Panc1 (cell line): ENCODE results near the gene DNTT. TPM values are rescaled to one million over a fixed set of nuclear protein-coding genes. Genes with fewer than 3 reads are reported as not detected.

Experiments used
- ATAC-seq: fragments of 200-7000 bp; cut with Tn5 transposase; 2 replicates; pipeline ENCODE4 v1.9.1; 2020; ENCODE audit warnings: mild to moderate bottlenecking, moderate library complexity
- BruUV-seq: library from RNA; stranded (reverse); fragments of 400-500 nt; replicated peaks from 2 replicates; lab custom pipeline; 2021; lab: Mats Ljungman, UMichigan
- CTCF ChIA-PET: fragments of 300-600 bp; sonication (Branson Sonifier 250); formaldehyde crosslinking; loops from one replicate; lab custom pipeline; 2022; ENCODE audit warnings: antibody characterized with exemption; lab: Charles Lee
- POLR2A ChIA-PET: fragments of 300-600 bp; sonication (Branson Sonifier 250); formaldehyde crosslinking; loops from one replicate; lab custom pipeline; 2022; ENCODE audit warnings: antibody characterized with exemption; lab: Charles Lee
- DNase-seq: peaks from one replicate; pipeline ENCODE4 v3.0.0-alpha.2; 2010; ENCODE audit warnings: low read depth, low spot score
- H3K27ac ChIP-seq: 2 replicates; pipeline ENCODE4 v1.5.1; 2011; ENCODE audit warnings: mild to moderate bottlenecking, low read length, inconsistent platforms
- H3K27me3 ChIP-seq: fragments of 200-500 bp; sonication (Bioruptor generic); 2 replicates; pipeline ENCODE4 v1.6.0; 2014; ENCODE audit warnings: low read length, inconsistent platforms; ENCODE audit not compliant: control insufficient read depth, insufficient read depth
- H3K36me3 ChIP-seq: fragments of 200-500 bp; sonication (Bioruptor generic); 2 replicates; pipeline ENCODE4 v1.5.1; 2014; ENCODE audit warnings: inconsistent platforms, mild to moderate bottlenecking, low read length, moderate library complexity; ENCODE audit not compliant: control insufficient read depth, insufficient read depth
- H3K4me1 ChIP-seq: 2 replicates; pipeline ENCODE4 v1.5.1; 2011; ENCODE audit warnings: inconsistent platforms, mild to moderate bottlenecking, low read length, moderate library complexity; ENCODE audit not compliant: control insufficient read depth, insufficient read depth
- H3K4me3 ChIP-seq, 2 experiments: 2 replicates each; pipeline ENCODE4 v1.5.1; 2011 to 2012; ENCODE audit warnings: low read depth in 2 of 2, low read length in 2 of 2, mild to moderate bottlenecking in 2 of 2, inconsistent platforms in 1 of 2, moderate library complexity in 1 of 2
- H3K9me3 ChIP-seq: fragments of 200-500 bp; sonication (Bioruptor generic); 2 replicates; pipeline ENCODE4 v1.5.1; 2014; ENCODE audit warnings: low read depth, mild to moderate bottlenecking, inconsistent platforms, low read length, moderate library complexity; ENCODE audit not compliant: control insufficient read depth, insufficient read depth
- CTCF ChIP-seq: fragments of 450-650 bp; IDR thresholded peaks from 2 replicates; pipeline ENCODE4 v1.5.1; 2017; ENCODE audit warnings: mild to moderate bottlenecking
- POLR2AphosphoS5 ChIP-seq: IDR thresholded peaks from 2 replicates; pipeline ENCODE4 v1.6.1; 2012; ENCODE audit warnings: mild to moderate bottlenecking, low read depth, low read length, moderate library complexity
- REST ChIP-seq, 2 experiments: IDR thresholded peaks; 2 replicates each; pipeline ENCODE4 v1.6.1; 2011 to 2012; ENCODE audit warnings: low read depth in 2 of 2, control low read depth in 1 of 2, low read length in 1 of 2, mild to moderate bottlenecking in 1 of 2, moderate library complexity in 1 of 2; ENCODE audit not compliant: insufficient read depth in 1 of 2
- SIN3A ChIP-seq: IDR thresholded peaks from 2 replicates; pipeline ENCODE4 v1.6.1; 2012; ENCODE audit warnings: low read depth, mild to moderate bottlenecking, low read length, moderate library complexity, borderline replicate concordance; ENCODE audit not compliant: insufficient read depth
- TCF7L2 ChIP-seq: IDR thresholded peaks from 2 replicates; pipeline ENCODE4 v1.6.1; 2011; ENCODE audit warnings: mild to moderate bottlenecking, low read depth, low read length, inconsistent platforms
- in situ Hi-C: cut with HindIII; loops from 2 replicates; pipeline ENCODE4 v1.10.0; 2016; ENCODE audit warnings: low sequenced_read_pairs, low pct_unique_long_range_greater_than_20kb
- intact Hi-C: fragments of 100-400 bp; cut with micrococcal nuclease; formaldehyde crosslinking; loops from one replicate; pipeline ENCODE4 v1.10.0; 2022; ENCODE audit not compliant: unreplicated experiment
- total RNA-seq: library from RNA; stranded (reverse); gene quantifications from one replicate; pipeline ENCODE4 v1.2.1, GENCODE V29; 2021; ENCODE audit not compliant: unreplicated experiment

DNTT gene
- total RNA-seq, 1 experiment from 2014 or later = not detected

GRCh38 chr10:96269438-96270300 is 34.6 kb upstream of the DNTT start:
- intact Hi-C loops (no loop called here), in situ Hi-C loops (no loop called here)
- ChIA-PET CTCF (interaction anchor here (0.6 kb wide), 1 partner anchor 40 kb away, joined by 4 read pairs; no protein-coding TSS in a partner anchor), POLR2A (no interaction called here)
- H3K27ac ChIP-seq = no peak overlapping the region
- H3K4me1 ChIP-seq = no peaks in the 10 kb centered on the region
- H3K36me3 ChIP-seq = no peaks in the 10 kb centered on the region
- DNase-seq = no peak
- no peak overlapping the region for H3K4me3 ChIP-seq
- H3K27me3 ChIP-seq = peaks cover 24% of the 10 kb centered on the region
- no peak for TF ChIP-seq POLR2AphosphoS5
- no peak for TF ChIP-seq SIN3A
- no peak for TF ChIP-seq CTCF
- no peak for TF ChIP-seq REST (IDR thresholded peaks at IDR 0.05; ENCODE audit: insufficient read depth in 1 of 2, low read depth in 2 of 2, low read length in 1 of 2)
- no peak for TF ChIP-seq TCF7L2
- BruUV-seq = no TSS peak
- no peaks in the 10 kb centered on the region for H3K9me3 ChIP-seq
- no peak for ATAC-seq

- H3K4me3 ChIP-seq = no peak overlapping the region
- no peaks in the 10 kb centered on the region for H3K9me3 ChIP-seq
- no peak for DNase-seq
- in situ Hi-C loops (no loop called here), intact Hi-C loops (no loop called here)
- no peak overlapping the region for H3K27ac ChIP-seq
- CTCF ChIA-PET = no interaction called here
- no peak for ATAC-seq
- no peaks in the 10 kb centered on the region for H3K36me3 ChIP-seq
- H3K4me1 ChIP-seq = no peaks in the 10 kb centered on the region
- POLR2A ChIA-PET = no interaction called here
- TF ChIP-seq REST (IDR thresholded peaks at IDR 0.05; ENCODE audit: insufficient read depth in 1 of 2, low read depth in 2 of 2, low read length in 1 of 2) = no peak
- no peak for TF ChIP-seq CTCF
- TF ChIP-seq SIN3A = no peak
- TF ChIP-seq TCF7L2 = no peak
- TF ChIP-seq POLR2AphosphoS5 = no peak
- BruUV-seq = no TSS peak
- peaks cover 24% of the 10 kb centered on the region for H3K27me3 ChIP-seq
Observed at GRCh38 chr10:96270571-96270970, 33.7 kb upstream of the DNTT start.
